ENCODE results near the gene CCDC6. TPM values are rescaled to one million over a fixed set of nuclear protein-coding genes. Genes with fewer than 3 reads are reported as not detected.

The CCDC6 gene
- total RNA-seq, 1 experiment from 2014 or later: 58.4 TPM

GRCh38 chr10:59774451-59774850 lies 131.9 kb downstream of the CCDC6 start:
- Histone ChIP-seq H2BK20ac (ENCODE audit: low read depth, low read length, poor library complexity, severe bottlenecking) (no peak overlapping the region), H3K4me1 (ENCODE audit: insufficient read depth, low read length) (no peaks in the 10 kb centered on the region), H3T11ph (ENCODE audit: low read length) (no peak overlapping the region), H2BK15ac (ENCODE audit: low read depth, low read length) (no peak overlapping the region), H3K79me2 (ENCODE audit: insufficient read depth, low read length) (no peaks in the 10 kb centered on the region), H3K14ac (ENCODE audit: insufficient read depth, low read length) (no peak overlapping the region), H3K79me1 (ENCODE audit: insufficient read depth, low read depth, low read length, poor library complexity, severe bottlenecking) (no peaks in the 10 kb centered on the region), H3K18ac (ENCODE audit: insufficient read length, low read depth, low read length) (no peak overlapping the region), H4K20me1 (ENCODE audit: control insufficient read depth, insufficient read depth, insufficient read length) (no peaks in the 10 kb centered on the region), H2AFZ (ENCODE audit: low read length) (no peak overlapping the region), H4K91ac (ENCODE audit: insufficient read length, low read depth, low read length) (no peak overlapping the region), H3K9me3 (ENCODE audit: control insufficient read depth, low read depth, low read length) (no peaks in the 10 kb centered on the region), H2BK120ac (ENCODE audit: low read depth, low read length, poor library complexity, severe bottlenecking) (no peak overlapping the region), H3K56ac (ENCODE audit: insufficient read length, low read depth, low read length) (no peak overlapping the region), H3K4ac (ENCODE audit: low read depth, low read length) (no peak overlapping the region), H2BK12ac (ENCODE audit: insufficient read length, low read depth, low read length) (no peak overlapping the region), H4K5ac (ENCODE audit: insufficient read length, low read depth, low read length) (no peak overlapping the region), H2BK5ac (ENCODE audit: insufficient read length, low read length) (no peak overlapping the region), H2AK5ac (ENCODE audit: insufficient read length, low read length) (no peak overlapping the region), H3K4me2 (ENCODE audit: insufficient read depth, insufficient read length, low read length) (no peak overlapping the region), H3K27me3 (ENCODE audit: insufficient read depth, low read length) (no peaks in the 10 kb centered on the region), H3K23me2 (ENCODE audit: insufficient read length, low read depth, low read length, poor library complexity, severe bottlenecking) (no peaks in the 10 kb centered on the region), H3K9ac (ENCODE audit: extremely low read depth, insufficient read length, low read length) (no peak overlapping the region), H4K8ac (replicated peaks; ENCODE audit: insufficient read length, low read depth, low read length) (no peak overlapping the region), H3K23ac (ENCODE audit: insufficient read length, low read depth, low read length) (no peak overlapping the region), H3K27ac (ENCODE audit: insufficient read length, low read depth, low read length) (no peak overlapping the region)
- Mint-ChIP-seq H3K27ac (no peak overlapping the region), H3K4me1 (no peaks in the 10 kb centered on the region), H3K36me3 (ENCODE audit: insufficient read depth in 1 of 3, low read depth in 3 of 3) (peaks cover 37 to 73% (median 47%) of the 10 kb centered on the region in 3 experiments), H3K27me3 (ENCODE audit: low read depth) (no peaks in the 10 kb centered on the region; the same call in 1 of the 2 replicates), H3K4me3 (no peak overlapping the region), H3K9me3 (peaks cover 62 to 70% of the 10 kb centered on the region in 2 experiments)
- no peak for TF ChIP-seq CTCF (conservative IDR thresholded peaks at IDR 0.05)
- DNase-seq: no peak
- no CpG with 5 or more reads among the region's 6 CpGs for WGBS (ENCODE audit: extremely low coverage, insufficient read length, low lambda C conversion rate)
